ENCODE results near the gene WDR83. TPM values are rescaled to one million over a fixed set of nuclear protein-coding genes. Genes with fewer than 3 reads are reported as not detected.
A peak's percentile ranks its signal among the peaks of the same experiment; 100 is the strongest.

The WDR83 gene
- polyA plus RNA-seq, 3 donors, result 7.9 to 9.9 (median 8.5) TPM

DNA sequence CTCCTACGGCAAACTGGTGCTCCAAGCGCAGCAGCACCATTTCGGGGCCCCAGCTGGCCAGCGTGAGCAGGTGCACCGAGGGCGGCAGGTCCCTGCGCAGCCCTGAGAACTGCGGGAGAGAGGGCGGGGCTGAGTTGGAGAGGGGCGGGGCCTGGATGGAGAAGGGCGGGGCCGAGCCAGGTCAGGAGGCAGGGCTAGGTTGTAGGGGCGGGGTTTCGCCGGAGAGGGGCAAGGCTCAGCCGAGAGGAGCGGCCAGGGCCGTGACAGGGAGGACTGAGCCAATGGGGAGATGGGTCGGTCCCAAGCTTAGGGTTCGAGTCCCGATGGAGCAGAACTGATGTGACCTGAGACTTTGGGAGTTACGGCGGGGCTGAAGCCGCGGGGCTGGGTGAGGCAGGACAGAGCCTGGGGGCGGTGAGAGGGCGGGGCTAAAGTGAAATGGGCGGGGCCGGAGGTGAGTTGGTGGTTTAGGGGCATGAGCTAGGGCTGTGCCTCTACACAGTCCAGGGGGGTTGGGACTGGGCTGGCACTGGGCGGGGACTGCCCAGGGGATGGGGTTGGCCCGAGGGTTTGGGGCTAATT lies 19.0 kb upstream of the WDR83 start:
- peak overlapping the region; percentile 51 for H2AFZ ChIP-seq (ENCODE audit: insufficient read depth, low read depth, low read length, poor library complexity, severe bottlenecking)
- peak overlapping the region in 1 of 2 donors; percentile 38 for H3K27ac ChIP-seq (ENCODE audit: low read depth in 1 of 2, low read length in 2 of 2)
- TF ChIP-seq, protein P1, sequence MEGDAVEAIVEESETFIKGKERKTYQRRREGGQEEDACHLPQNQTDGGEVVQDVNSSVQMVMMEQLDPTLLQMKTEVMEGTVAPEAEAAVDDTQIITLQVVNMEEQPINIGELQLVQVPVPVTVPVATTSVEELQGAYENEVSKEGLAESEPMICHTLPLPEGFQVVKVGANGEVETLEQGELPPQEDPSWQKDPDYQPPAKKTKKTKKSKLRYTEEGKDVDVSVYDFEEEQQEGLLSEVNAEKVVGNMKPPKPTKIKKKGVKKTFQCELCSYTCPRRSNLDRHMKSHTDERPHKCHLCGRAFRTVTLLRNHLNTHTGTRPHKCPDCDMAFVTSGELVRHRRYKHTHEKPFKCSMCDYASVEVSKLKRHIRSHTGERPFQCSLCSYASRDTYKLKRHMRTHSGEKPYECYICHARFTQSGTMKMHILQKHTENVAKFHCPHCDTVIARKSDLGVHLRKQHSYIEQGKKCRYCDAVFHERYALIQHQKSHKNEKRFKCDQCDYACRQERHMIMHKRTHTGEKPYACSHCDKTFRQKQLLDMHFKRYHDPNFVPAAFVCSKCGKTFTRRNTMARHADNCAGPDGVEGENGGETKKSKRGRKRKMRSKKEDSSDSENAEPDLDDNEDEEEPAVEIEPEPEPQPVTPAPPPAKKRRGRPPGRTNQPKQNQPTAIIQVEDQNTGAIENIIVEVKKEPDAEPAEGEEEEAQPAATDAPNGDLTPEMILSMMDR (IDR thresholded peaks at IDR 0.05), result no peak
- Mint-ChIP-seq H3K4me1 (peaks cover 27% of the 10 kb centered on the region), H3K36me3 (peaks cover 53 to 84% of the 10 kb centered on the region in 2 donors), H3K27ac (peak overlapping the region in 4 of 7 donors; percentile 54 to 85 (median 74)), H3K27me3 (ENCODE audit: low read depth in 3 of 3) (peaks cover 0 to 4% (median 0%) of the 10 kb centered on the region in 3 donors), H3K9me3 (peaks cover 0 to 5% (median 0%) of the 10 kb centered on the region in 7 donors), H3K4me3 (peak overlapping the region; percentile 53 to 76)
- H3K27me3 ChIP-seq (ENCODE audit: control insufficient read depth in 2 of 2, insufficient read depth in 2 of 2, low read length in 2 of 2), result no peaks in the 10 kb centered on the region
- no peaks in the 10 kb centered on the region for H3K79me2 ChIP-seq (ENCODE audit: insufficient read depth, low read length)
- peak; percentile 42 to 58 (median 55) for DNase-seq
- H3K4me2 ChIP-seq (replicated peaks; ENCODE audit: extremely low read depth, low read length, poor library complexity, severe bottlenecking), result peak overlapping the region; percentile 62
- H4K20me1 ChIP-seq (ENCODE audit: insufficient read depth, low read length), result peaks cover 57% of the 10 kb centered on the region
- peaks cover 52 to 66% of the 10 kb centered on the region in 2 donors for H3K36me3 ChIP-seq (replicated peaks in 1 of 2; ENCODE audit: control insufficient read depth in 1 of 2, insufficient read depth in 2 of 2, low read length in 2 of 2)
- peak overlapping the region in 1 of 3 experiments; percentile 56 for H3K4me3 ChIP-seq (replicated peaks in 1 of 3; ENCODE audit: low read depth in 2 of 3, low read length in 3 of 3)
- H3K9ac ChIP-seq (ENCODE audit: insufficient read depth, low read length, poor library complexity, severe bottlenecking), result no peak overlapping the region
- intact Hi-C loops (cut with micrococcal nuclease), result no loop called here
- H3K9me3 ChIP-seq (replicated peaks in 1 of 2; ENCODE audit: control insufficient read depth in 1 of 2, insufficient read depth in 1 of 2, low read length in 2 of 2), result no peaks in the 10 kb centered on the region
- peaks cover 12 to 29% of the 10 kb centered on the region in 2 donors for H3K4me1 ChIP-seq (ENCODE audit: control insufficient read depth in 1 of 2, insufficient read depth in 2 of 2, low read length in 2 of 2)
- WGBS (ENCODE audit: insufficient coverage), result 68% methylated on average over 24 of the region's 31 CpGs

- Histone ChIP-seq H3K4me1 (ENCODE audit: control insufficient read depth in 1 of 2, insufficient read depth in 2 of 2, low read length in 2 of 2) (peaks cover 12 to 29% of the 10 kb centered on the region in 2 donors), H3K27ac (ENCODE audit: low read depth in 1 of 2, low read length in 2 of 2) (no peak overlapping the region), H3K4me2 (replicated peaks; ENCODE audit: extremely low read depth, low read length, poor library complexity, severe bottlenecking) (peak overlapping the region; percentile 62), H4K20me1 (ENCODE audit: insufficient read depth, low read length) (peaks cover 61% of the 10 kb centered on the region), H2AFZ (ENCODE audit: insufficient read depth, low read depth, low read length, poor library complexity, severe bottlenecking) (no peak overlapping the region), H3K79me2 (ENCODE audit: insufficient read depth, low read length) (no peaks in the 10 kb centered on the region), H3K9ac (ENCODE audit: insufficient read depth, low read length, poor library complexity, severe bottlenecking) (no peak overlapping the region), H3K4me3 (replicated peaks in 1 of 3; ENCODE audit: low read depth in 2 of 3, low read length in 3 of 3) (peak overlapping the region in 1 of 3 experiments; percentile 56), H3K36me3 (replicated peaks in 1 of 2; ENCODE audit: control insufficient read depth in 1 of 2, insufficient read depth in 2 of 2, low read length in 2 of 2) (peaks cover 52 to 71% of the 10 kb centered on the region in 2 donors), H3K27me3 (ENCODE audit: control insufficient read depth in 2 of 2, insufficient read depth in 2 of 2, low read length in 2 of 2) (no peaks in the 10 kb centered on the region), H3K9me3 (replicated peaks in 1 of 2; ENCODE audit: control insufficient read depth in 1 of 2, insufficient read depth in 1 of 2, low read length in 2 of 2) (no peaks in the 10 kb centered on the region)
- Mint-ChIP-seq H3K27ac (no peak overlapping the region), H3K36me3 (peaks cover 50 to 85% of the 10 kb centered on the region in 2 donors), H3K4me1 (peaks cover 27% of the 10 kb centered on the region), H3K27me3 (ENCODE audit: low read depth in 3 of 3) (peaks cover 0 to 4% (median 0%) of the 10 kb centered on the region in 3 donors), H3K4me3 (peak overlapping the region in 1 of 2 donors; percentile 48), H3K9me3 (peaks cover 0 to 5% (median 0%) of the 10 kb centered on the region in 7 donors)
- intact Hi-C loops (cut with micrococcal nuclease), result no loop called here
- 66% methylated on average over 29 of the region's 29 CpGs for WGBS (ENCODE audit: insufficient coverage)
- TF ChIP-seq, protein P1 (IDR thresholded peaks at IDR 0.05), result peak; percentile 29
- DNase-seq, result no peak
These were observed 18.5 kb upstream of the WDR83 start for GRCh38 chr19:12648088-12648487.
